PC-9 (cell line): Measurements from ENCODE around the gene HPN.
"Not testable (repeated sequence)": the region's sequence is repeated elsewhere in the genome, so short reads cannot be mapped to it uniquely, and the experiment has no call there.

Experiments
- CTCF ChIP-seq: fragments of 200-600 bp; sonication (generic); conservative IDR thresholded peaks from 2 replicates; pipeline ENCODE4 v1.6.1; 2017; ENCODE audit warnings: mixed run types, antibody characterized with exemption, mild to moderate bottlenecking, moderate library complexity
- EZH2 ChIP-seq: fragments of 200-600 bp; sonication (generic); IDR thresholded peaks from 2 replicates; pipeline ENCODE4 v1.8.0; 2017; ENCODE audit warnings: antibody characterized with exemption, low read depth

GRCh38 chr19:35051268-35051667, 9.7 kb downstream of the HPN start:
- not testable (repeated sequence) for TF ChIP-seq CTCF, EZH2
